ENCODE measurements around the gene NCL.
"Not testable (repeated sequence)": the region's sequence is repeated elsewhere in the genome, so short reads cannot be mapped to it uniquely, and the experiment has no call there.

NCL gene

DNA sequence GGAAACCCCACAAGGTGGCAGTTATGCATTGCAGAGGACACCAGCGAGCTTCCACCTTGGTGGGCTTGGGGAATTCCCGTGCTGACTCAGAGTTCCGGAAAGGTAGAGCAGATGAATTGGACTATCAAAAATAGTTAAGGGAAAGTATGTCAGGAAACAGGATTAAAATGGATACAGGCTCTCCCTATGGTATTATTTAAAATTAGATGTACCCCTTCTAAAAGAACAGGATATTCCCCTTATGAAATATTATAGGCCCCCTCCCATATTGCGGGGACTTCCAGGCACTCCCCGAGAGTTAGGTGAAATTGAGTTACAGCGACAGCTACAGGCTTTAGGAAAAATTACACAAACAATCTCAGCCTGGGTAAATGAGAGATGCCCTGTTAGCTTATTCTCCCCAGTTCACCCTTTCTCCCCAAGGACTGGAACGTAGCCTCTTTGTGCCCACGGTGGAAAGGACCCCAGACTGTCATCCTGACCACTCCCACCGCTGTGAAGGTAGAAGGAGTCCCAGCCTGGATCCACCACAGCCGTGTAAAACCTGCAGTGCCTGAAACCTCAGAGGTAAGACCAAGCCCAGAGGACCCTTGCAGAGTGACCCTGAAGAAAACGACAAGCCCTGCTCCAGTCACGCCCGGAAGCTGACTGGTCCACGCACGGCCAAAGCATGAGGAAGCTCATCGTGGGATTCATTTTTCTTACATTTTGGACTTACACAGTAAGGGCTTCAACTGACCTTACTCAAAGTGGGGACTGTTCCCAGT lies 58.5 kb downstream of the NCL start:
- peak; percentile 51 for DNase-seq (ENCODE audit: low read depth in 2 of 2)

- DNase-seq (ENCODE audit: low read depth in 2 of 2) = not testable (repeated sequence)
Observed at GRCh38 chr2:231404183-231404578, 60.1 kb downstream of the NCL start.

All from stimulated activated CD8-positive, alpha-beta memory T cell treated with anti-CD3 and anti-CD28 coated beads, Interleukin-7, amount 100 ng/mL, for 4 hours (primary cell).